IPS-18c (cell line): ENCODE measurements around the gene GAMT.

Experiments
- H3K4me3 ChIP-seq: 2 replicates; pipeline ENCODE4 v1.7.0; 2013; ENCODE audit warnings: low read depth, mild to moderate bottlenecking, low read length, moderate library complexity; ENCODE audit not compliant: insufficient read depth
- H3K9me3 ChIP-seq: one replicate; pipeline ENCODE4 v1.6.1; 2013; ENCODE audit warnings: mild to moderate bottlenecking, low read length, moderate library complexity; ENCODE audit not compliant: control insufficient read depth, insufficient read depth

The GAMT gene

GRCh38 chr19:1366899-1367870 is 34.2 kb downstream of the GAMT start:
- Histone ChIP-seq H3K4me3 (no peak overlapping the region), H3K9me3 (no peaks in the 10 kb centered on the region)

- Histone ChIP-seq H3K9me3 (no peaks in the 10 kb centered on the region), H3K4me3 (no peak overlapping the region)
These were observed 35.0 kb downstream of the GAMT start for GRCh38 chr19:1366296-1366695.

GRCh38 chr19:1365319-1366269 is 35.7 kb downstream of the GAMT start:
- Histone ChIP-seq H3K4me3 (no peak overlapping the region), H3K9me3 (no peaks in the 10 kb centered on the region)

GRCh38 chr19:1364070-1364704 is 37.2 kb downstream of the GAMT start:
- Histone ChIP-seq H3K9me3 (no peaks in the 10 kb centered on the region), H3K4me3 (no peak overlapping the region)

- no peak overlapping the region for H3K4me3 ChIP-seq
These were observed 37.7 kb downstream of the GAMT start for GRCh38 chr19:1363599-1363998.

GRCh38 chr19:1362387-1363257 is 38.7 kb downstream of the GAMT start:
- Histone ChIP-seq H3K9me3 (no peaks in the 10 kb centered on the region), H3K4me3 (no peak overlapping the region)

More at GRCh38 chr19:1363599-1363998, 37.7 kb downstream of the GAMT start:
- no peaks in the 10 kb centered on the region for H3K9me3 ChIP-seq

- H3K4me3 ChIP-seq: no peak overlapping the region
- no peaks in the 10 kb centered on the region for H3K9me3 ChIP-seq
These were observed 39.5 kb downstream of the GAMT start for GRCh38 chr19:1361601-1362386.

- H3K4me3 ChIP-seq: no peak overlapping the region
- H3K9me3 ChIP-seq: no peaks in the 10 kb centered on the region
These were observed 40.4 kb downstream of the GAMT start for GRCh38 chr19:1360818-1361461.

- Histone ChIP-seq H3K4me3 (peak overlapping the region; percentile 11; the same call in 1 of the 2 replicates), H3K9me3 (no peaks in the 10 kb centered on the region)
These were observed 41.1 kb downstream of the GAMT start for GRCh38 chr19:1360126-1360817.

- H3K9me3 ChIP-seq: no peaks in the 10 kb centered on the region
- peak overlapping the region; percentile 16; the same call in 1 of the 2 replicates for H3K4me3 ChIP-seq
These were observed 43.7 kb downstream of the GAMT start for GRCh38 chr19:1357531-1358109.

- no peak overlapping the region; the same call in 1 of the 2 replicates for H3K4me3 ChIP-seq
- H3K9me3 ChIP-seq: no peaks in the 10 kb centered on the region
These were observed 44.9 kb downstream of the GAMT start for GRCh38 chr19:1356508-1356865.

GRCh38 chr19:1355568-1356507 is 45.5 kb downstream of the GAMT start:
- Histone ChIP-seq H3K4me3 (peak overlapping the region; percentile 83), H3K9me3 (no peaks in the 10 kb centered on the region)

GRCh38 chr19:1354970-1355567 is 46.3 kb downstream of the GAMT start:
- Histone ChIP-seq H3K9me3 (no peaks in the 10 kb centered on the region), H3K4me3 (peak overlapping the region; percentile 83)
